OCI-LY3 (cell line): ENCODE data around the gene COPS6.

Source experiments
- H2AFZ ChIP-seq: fragments of 200-600, 300-600 bp; shearing (Covaris generic); 2 replicates; pipeline ENCODE4 v1.6.0; 2014; ENCODE audit warnings: antibody characterized with exemption, low read depth, low read length
- H3K27ac ChIP-seq: fragments of 200-600, 300-600 bp; sonication (generic); 2 replicates; pipeline ENCODE4 v1.5.1; 2014; ENCODE audit warnings: mild to moderate bottlenecking, low read length, moderate library complexity, mixed read lengths
- H3K27me3 ChIP-seq: fragments of 200-600, 300-600 bp; sonication (generic); 2 replicates; pipeline ENCODE4 v1.6.1; 2014; ENCODE audit warnings: low read depth, low read length, mixed read lengths
- H3K36me3 ChIP-seq: fragments of 200-600, 300-600 bp; sonication (generic); replicated peaks from 2 replicates; pipeline ENCODE3; 2014; ENCODE audit warnings: low read depth, low read length, mixed read lengths
- H3K4me1 ChIP-seq: fragments of 300-600, 200-600 bp; sonication (generic); 2 replicates; pipeline ENCODE4 v1.6.1; 2014; ENCODE audit warnings: low read length, mixed read lengths
- H3K4me2 ChIP-seq: fragments of 200-600, 300-600 bp; sonication (generic); 2 replicates; pipeline ENCODE4 v1.6.1; 2014; ENCODE audit warnings: low read length, mixed read lengths
- H3K4me3 ChIP-seq: fragments of 300-600, 200-600 bp; sonication (generic); 2 replicates; pipeline ENCODE4 v1.5.1; 2014; ENCODE audit warnings: antibody characterized with exemption, mild to moderate bottlenecking, low read length, moderate library complexity
- H3K79me2 ChIP-seq: fragments of 300-600, 200-600 bp; shearing (Covaris generic); 2 replicates; pipeline ENCODE4 v1.6.1; 2014; ENCODE audit warnings: mild to moderate bottlenecking, low read length, mixed read lengths
- H3K9ac ChIP-seq: fragments of 300-600, 200-600 bp; shearing (Covaris generic); 2 replicates; pipeline ENCODE4 v1.6.0; 2014; ENCODE audit warnings: mild to moderate bottlenecking, low read length, moderate library complexity
- H3K9me3 ChIP-seq: fragments of 200-600, 300-600 bp; shearing (Covaris generic); 2 replicates; pipeline ENCODE4 v1.6.1; 2014; ENCODE audit warnings: low read length, mixed read lengths; ENCODE audit not compliant: insufficient read depth
- H4K20me1 ChIP-seq: fragments of 200-600, 300-600 bp; sonication (generic); 2 replicates; pipeline ENCODE4 v1.6.1; 2016; ENCODE audit warnings: low read length, mixed read lengths; ENCODE audit not compliant: insufficient read depth
- CTCF ChIP-seq: fragments of 200-600, 300-600 bp; sonication (generic); IDR thresholded peaks from 2 replicates; pipeline ENCODE4 v1.5.1; 2014; ENCODE audit warnings: antibody characterized with exemption, low read length, low read depth
- EZH2phosphoT487 ChIP-seq: fragments of 200-600 bp; shearing (Covaris generic); IDR thresholded peaks from 2 replicates; pipeline ENCODE4 v1.6.1; 2018; ENCODE audit warnings: antibody characterized with exemption, mixed run types, low read depth

The COPS6 gene

GRCh38 chr7:100085515-100085914 is 3.3 kb upstream of the COPS6 start:
- no peak overlapping the region for H3K27ac ChIP-seq

GRCh38 chr7:100087055-100087750 is 1.6 kb upstream of the COPS6 start:
- Histone ChIP-seq H3K4me3 (no peak overlapping the region), H3K4me2 (no peak overlapping the region), H3K36me3 (peaks cover 14% of the 10 kb centered on the region), H3K27ac (no peak overlapping the region), H3K27me3 (peaks cover 12% of the 10 kb centered on the region; the same call in 1 of the 2 replicates), H2AFZ (no peak overlapping the region), H3K9ac (no peak overlapping the region), H4K20me1 (no peaks in the 10 kb centered on the region), H3K9me3 (no peaks in the 10 kb centered on the region), H3K4me1 (peaks cover 16% of the 10 kb centered on the region), H3K79me2 (peaks cover 9% of the 10 kb centered on the region)
- TF ChIP-seq CTCF (no peak), EZH2phosphoT487 (no peak)

More at GRCh38 chr7:100085515-100085914, 3.3 kb upstream of the COPS6 start:
- Histone ChIP-seq H3K4me1 (peaks cover 17% of the 10 kb centered on the region), H3K9me3 (no peaks in the 10 kb centered on the region), H3K79me2 (peaks cover 20% of the 10 kb centered on the region), H3K27me3 (peaks cover 12% of the 10 kb centered on the region; the same call in 1 of the 2 replicates), H3K36me3 (no peaks in the 10 kb centered on the region), H2AFZ (no peak overlapping the region), H3K9ac (no peak overlapping the region), H3K4me3 (no peak overlapping the region), H4K20me1 (no peaks in the 10 kb centered on the region), H3K4me2 (no peak overlapping the region)
- TF ChIP-seq EZH2phosphoT487 (no peak), CTCF (no peak)

GRCh38 chr7:100088095-100088620 is 611 bp upstream of the COPS6 start:
- H3K9ac ChIP-seq: peak overlapping the region; percentile 85
- H3K36me3 ChIP-seq: peaks cover 23% of the 10 kb centered on the region
- H4K20me1 ChIP-seq: peaks cover 4% of the 10 kb centered on the region; the same call in 1 of the 2 replicates

More at GRCh38 chr7:100088095-100088620, 611 bp upstream of the COPS6 start:
- Histone ChIP-seq H3K9me3 (no peaks in the 10 kb centered on the region), H3K27ac (peak overlapping the region; percentile 55), H3K4me3 (peak overlapping the region; percentile 90), H3K79me2 (peaks cover 9% of the 10 kb centered on the region), H3K27me3 (peaks cover 12% of the 10 kb centered on the region; the same call in 1 of the 2 replicates), H3K4me2 (peak overlapping the region; percentile 93), H3K4me1 (peaks cover 11% of the 10 kb centered on the region), H2AFZ (peak overlapping the region; percentile 65; the same call in 1 of the 2 replicates)
- TF ChIP-seq CTCF (no peak), EZH2phosphoT487 (no peak)
